NCI-H226 (cell line): ENCODE results near the gene CAPN3.

Experiments used
- DNase-seq: peaks from one replicate; pipeline ENCODE4 v3.0.0-alpha.2; 2015

The CAPN3 gene

GRCh38 chr15:42401544-42402454 lies 42.5 kb downstream of the CAPN3 start:
- DNase-seq, result no peak

GRCh38 chr15:42402455-42403205 lies 43.3 kb downstream of the CAPN3 start:
- DNase-seq, result no peak

GRCh38 chr15:42403389-42403788 lies 44.1 kb downstream of the CAPN3 start:
- no peak for DNase-seq

- no peak for DNase-seq
Measured at GRCh38 chr15:42404461-42405235, 45.3 kb downstream of the CAPN3 start.

GRCh38 chr15:42405863-42406482 lies 46.7 kb downstream of the CAPN3 start:
- no peak for DNase-seq

- no peak for DNase-seq
Measured at GRCh38 chr15:42408178-42408577, 48.9 kb downstream of the CAPN3 start.

- no peak for DNase-seq
Measured at GRCh38 chr15:42409011-42409410, 49.7 kb downstream of the CAPN3 start.

GRCh38 chr15:42411884-42412283 lies 52.6 kb downstream of the CAPN3 start:
- no peak for DNase-seq

- no peak for DNase-seq
Measured at GRCh38 chr15:42413920-42414319, 54.6 kb downstream of the CAPN3 start.

- DNase-seq, result no peak
Measured at GRCh38 chr15:42419369-42419768, 60.1 kb downstream of the CAPN3 start.

GRCh38 chr15:42421376-42421775 lies 62.1 kb downstream of the CAPN3 start:
- no peak for DNase-seq

- DNase-seq, result peak; percentile 1
Measured at GRCh38 chr15:42427429-42428223, 68.3 kb downstream of the CAPN3 start.

GRCh38 chr15:42444415-42445063 lies 85.2 kb downstream of the CAPN3 start:
- no peak for DNase-seq

- DNase-seq, result no peak
Measured at GRCh38 chr15:42445551-42445950, 86.2 kb downstream of the CAPN3 start.

GRCh38 chr15:42447599-42447998 lies 88.3 kb downstream of the CAPN3 start:
- no peak for DNase-seq

- no peak for DNase-seq
Measured at GRCh38 chr15:42448281-42448680, 89.0 kb downstream of the CAPN3 start.

- no peak for DNase-seq
Measured at GRCh38 chr15:42449770-42450424, 90.6 kb downstream of the CAPN3 start.

- no peak for DNase-seq
Measured at GRCh38 chr15:42450425-42450790, 91.1 kb downstream of the CAPN3 start.

- DNase-seq, result no peak
Measured at GRCh38 chr15:42453826-42454225, 94.5 kb downstream of the CAPN3 start.

GRCh38 chr15:42456531-42456930 lies 97.2 kb downstream of the CAPN3 start:
- DNase-seq, result no peak

- DNase-seq, result no peak
Measured at GRCh38 chr15:42456971-42457370, 97.7 kb downstream of the CAPN3 start.
